Heart left ventricle (tissue), 16 donors: ENCODE data around the gene TCAP. TPM values are rescaled to one million over a fixed set of nuclear protein-coding genes. Genes with fewer than 3 reads are reported as not detected.

Source experiments
- ATAC-seq, 4 donors: fragments of 200-7000 bp; cut with Tn5 transposase; one replicate each; pipeline ENCODE4 v1.9.1; 2020 to 2022; ENCODE audit warnings: moderate library complexity in 4 of 4, mild to moderate bottlenecking in 3 of 4, moderate number of reproducible peaks in 1 of 4
- DNase-seq, 5 donors: peaks; one replicate each; pipeline ENCODE4 v3.0.0-alpha.2; 2020
- H3K27ac ChIP-seq, 12 donors: fragments of 200-600 bp; sonication (generic) in 4 of 12; one replicate each; pipeline versions ENCODE4 v1.5.0 to v1.8.0; 2016 to 2022; ENCODE audit warnings: mild to moderate bottlenecking in 2 of 12
- H3K27me3 ChIP-seq, 9 donors: fragments of 200-600 bp; sonication (generic) in 2 of 9; one replicate each; pipeline versions ENCODE4 v1.5.1 to v1.8.0; 2016 to 2022; ENCODE audit warnings: mild to moderate bottlenecking in 3 of 9
- H3K36me3 ChIP-seq, 9 donors: fragments of 200-600 bp; sonication (generic) in 2 of 9; one replicate each; pipeline versions ENCODE4 v1.5.0 to v1.8.0; 2018 to 2022; ENCODE audit warnings: mild to moderate bottlenecking in 2 of 9
- H3K4me1 ChIP-seq, 12 donors: fragments of 200-600 bp; sonication (generic) in 4 of 12; one replicate each; pipeline versions ENCODE4 v1.5.0 to v1.8.0; 2016 to 2022; ENCODE audit warnings: mild to moderate bottlenecking in 3 of 12
- H3K4me3 ChIP-seq, 12 donors: fragments of 200-600 bp; sonication (generic) in 4 of 12; one replicate each; pipeline versions ENCODE4 v1.5.0 to v1.8.0; 2017 to 2022; ENCODE audit warnings: mild to moderate bottlenecking in 9 of 12, moderate library complexity in 4 of 12
- H3K9me3 ChIP-seq, 12 donors: fragments of 200-600 bp; sonication (generic) in 4 of 12; one replicate each; pipeline versions ENCODE4 v1.5.0 to v1.8.0; 2016 to 2022; ENCODE audit warnings: mild to moderate bottlenecking in 1 of 12
- CTCF ChIP-seq, 12 donors: fragments of 200-600 bp; sonication (generic) in 4 of 12; IDR thresholded peaks; one replicate each; pipeline versions ENCODE4 v1.5.0 to v1.8.0; 2018 to 2022; ENCODE audit warnings: antibody characterized with exemption in 12 of 12, mild to moderate bottlenecking in 5 of 12
- POLR2A ChIP-seq, 2 donors: fragments of 450-650 bp; IDR thresholded peaks; one replicate each; pipeline ENCODE4 v1.6.1; 2017; ENCODE audit warnings: antibody characterized with exemption in 2 of 2, mild to moderate bottlenecking in 2 of 2, moderate library complexity in 2 of 2
- WGBS, 4 donors: extraction: QIAGEN DNeasy Blood & Tissue Kit in 2 of 4; methylation state at CpG; one replicate each; pipeline versions ENCODE4 v1.1.5 to v1.1.7; 2013 to 2018; 5-methylcytosine and 5-hydroxymethylcytosine counted together
- intact Hi-C, 10 donors: fragments of 100-400 bp; cut with DNase I; formaldehyde crosslinking; loops; one replicate each; pipeline versions ENCODE4 v1.11.1 to v1.14.2; 2022
- polyA plus RNA-seq, 2 donors: library from polyadenylated mRNA; stranded (reverse); fragments of 200-250 nt; gene quantifications; one replicate each; pipeline ENCODE4 v1.2.3, GENCODE V29; 2013
- total RNA-seq, 9 donors: library from RNA; depleted of rRNA in 2 of 9; stranded (reverse); fragments of >200 nt in 2 of 9; fragmentation: NEBNext Ultra II Directional in 3 of 9; extraction: Animal tissue kit (Norgen Biotek cat#: 25700) in 3 of 9; gene quantifications; one replicate each; pipeline versions ENCODE4 v1.1.0 to v1.2.4, GENCODE V29; 2016 to 2023
- donor health status: ischemic (EF 13 %, LVEDD 7.1; RV severe dilation, severe dysfunction).
- donor health status: healthy with polysubstance abuse.
- donor health status: DM: no; HTN: yes; CAD: no.
- donor health status: DM: no; HTN: no; CAD: no.
- donor health status: ischemic (EF 25% LVEDD 6.9; RV normal size, moderate dysfunction).
- donor health status: ischemic (EF 25% LVEDD 5.7; RV mildly dilated, moderate dysfunction).
- donor health status: healthy.
- donor health status: DM: yes; HTN: yes; CAD: no.
- donor health status: ischemic (EF 35%, LVEDD 5.7; RV mildly dilated, moderate dysfunction).
- donor health status: nonischemic (EF 11% LVEDD 7.7; RV severe dilation, severe dysfunction).
- donor health status: DM: yes; HTN: yes; CAD: no.
- donor health status: PGD.
- donor health status: ischemic (EF 29% LVEDD 5.4; RV normal size, mild dysfunction).
- donor health status: nonischemic (EF 23%, LVEDD 6.1; RV moderate dilation, normal function).

TCAP gene
- total and polyA plus RNA-seq, 11 donors = 2,028 to 9,343 (median 4,137) TPM

GRCh38 chr17:39624313-39624712, 40.8 kb upstream of the TCAP start:
- Histone ChIP-seq H3K4me1 (peaks cover 0 to 22% (median 13%) of the 10 kb centered on the region in 12 donors), H3K4me3 (no peak overlapping the region), H3K27ac (no peak overlapping the region), H3K9me3 (no peaks in the 10 kb centered on the region), H3K36me3 (no peaks in the 10 kb centered on the region), H3K27me3 (peaks cover 8 to 45% (median 32%) of the 10 kb centered on the region in 9 donors)
- intact Hi-C loops = loop anchor here in 9 of 10 donors (5.0 to 10.0 kb wide), 10 partner anchors 43 to 360 kb away; partner anchors contain the start of genes MIEN1 (in 1 of the 9), PNMT (in 1 of the 9), PSMD3 (in 1 of the 9) and TCAP (in 1 of the 9)
- DNase-seq (no peak), ATAC-seq (no peak)
- 67 to 77% (median 71%) methylated on average over 8 of the region's 8 CpGs for WGBS, 4 donors
- TF ChIP-seq POLR2A (IDR thresholded peaks at IDR 0.05) (no peak), CTCF (IDR thresholded peaks at IDR 0.05) (no peak)

- Histone ChIP-seq H3K9me3 (no peaks in the 10 kb centered on the region), H3K36me3 (no peaks in the 10 kb centered on the region), H3K27ac (no peak overlapping the region), H3K4me3 (no peak overlapping the region), H3K4me1 (peaks cover 0 to 22% (median 13%) of the 10 kb centered on the region in 12 donors), H3K27me3 (peaks cover 8 to 53% (median 32%) of the 10 kb centered on the region in 9 donors)
- DNase-seq = no peak
- no peak for ATAC-seq
- TF ChIP-seq CTCF (IDR thresholded peaks at IDR 0.05) = no peak
- TF ChIP-seq POLR2A (IDR thresholded peaks at IDR 0.05) = no peak
- intact Hi-C loops = loop anchor here in 3 of 10 donors (10.0 kb wide), 4 partner anchors 50 to 360 kb away; partner anchors contain the start of gene PSMD3 (in 1 of the 3)
- 58 to 80% (median 69%) methylated on average over 4 to 5 of the region's 5 CpGs for WGBS, 4 donors
Measured at GRCh38 chr17:39625198-39625785, 39.9 kb upstream of the TCAP start.

GRCh38 chr17:39626171-39627046, 38.7 kb upstream of the TCAP start, which contains the start of gene PPP1R1B:
Gene PPP1R1B (plus strand): TSS chr17:39626952. CDS start chr17:39627393, 441 bp downstream.
- ATAC-seq (no peak), DNase-seq (no peak)
- H3K4me1 ChIP-seq = peaks cover 0 to 22% (median 13%) of the 10 kb centered on the region in 12 donors
- no peak for TF ChIP-seq CTCF (IDR thresholded peaks at IDR 0.05)
- no peak for TF ChIP-seq POLR2A (IDR thresholded peaks at IDR 0.05)
- peaks cover 8 to 56% (median 32%) of the 10 kb centered on the region in 9 donors for H3K27me3 ChIP-seq
- peak within 1 kb of the TSS in 11 of 12 donors; percentile 16 to 52 (median 37) for H3K4me3 ChIP-seq
- H3K9me3 ChIP-seq = no peaks in the 10 kb centered on the region
- peak within 1 kb of the TSS in 1 of 12 donors; percentile 17 for H3K27ac ChIP-seq
- intact Hi-C loops = loop anchor here in 3 of 10 donors (10.0 kb wide), 4 partner anchors 48 to 358 kb away; partner anchors contain the start of gene PSMD3 (in 1 of the 3)
- no peaks in the 10 kb centered on the region for H3K36me3 ChIP-seq
- 18 to 23% (median 21%) methylated on average over 28 to 29 of the region's 29 CpGs for WGBS, 4 donors
